Breast epithelium (tissue), 3 donors: Measurements from ENCODE around the gene SAPCD2.

Experiments used
- POLR2A ChIP-seq: fragments of 450-650 bp; IDR thresholded peaks from one replicate; pipeline ENCODE4 v1.6.1; 2016; ENCODE audit warnings: antibody characterized with exemption, mild to moderate bottlenecking, moderate library complexity
- TF ChIP-seq, protein P1 (sequence below), 3 donors: fragments of 450-650 bp; IDR thresholded peaks; one replicate each; pipeline ENCODE4 v1.5.1; 2016 to 2017; ENCODE audit warnings: antibody characterized with exemption in 3 of 3, mild to moderate bottlenecking in 3 of 3, moderate library complexity in 3 of 3

- TF ChIP-seq, protein P1, sequence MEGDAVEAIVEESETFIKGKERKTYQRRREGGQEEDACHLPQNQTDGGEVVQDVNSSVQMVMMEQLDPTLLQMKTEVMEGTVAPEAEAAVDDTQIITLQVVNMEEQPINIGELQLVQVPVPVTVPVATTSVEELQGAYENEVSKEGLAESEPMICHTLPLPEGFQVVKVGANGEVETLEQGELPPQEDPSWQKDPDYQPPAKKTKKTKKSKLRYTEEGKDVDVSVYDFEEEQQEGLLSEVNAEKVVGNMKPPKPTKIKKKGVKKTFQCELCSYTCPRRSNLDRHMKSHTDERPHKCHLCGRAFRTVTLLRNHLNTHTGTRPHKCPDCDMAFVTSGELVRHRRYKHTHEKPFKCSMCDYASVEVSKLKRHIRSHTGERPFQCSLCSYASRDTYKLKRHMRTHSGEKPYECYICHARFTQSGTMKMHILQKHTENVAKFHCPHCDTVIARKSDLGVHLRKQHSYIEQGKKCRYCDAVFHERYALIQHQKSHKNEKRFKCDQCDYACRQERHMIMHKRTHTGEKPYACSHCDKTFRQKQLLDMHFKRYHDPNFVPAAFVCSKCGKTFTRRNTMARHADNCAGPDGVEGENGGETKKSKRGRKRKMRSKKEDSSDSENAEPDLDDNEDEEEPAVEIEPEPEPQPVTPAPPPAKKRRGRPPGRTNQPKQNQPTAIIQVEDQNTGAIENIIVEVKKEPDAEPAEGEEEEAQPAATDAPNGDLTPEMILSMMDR (IDR thresholded peaks at IDR 0.05), result no peak
- no peak for TF ChIP-seq POLR2A
Measured at GRCh38 chr9:137108608-137109249, 38.4 kb upstream of the SAPCD2 start.
